Esophagus muscularis mucosa (tissue), 3 donors: ENCODE data around the gene VIL1.

Experiments
- EP300 ChIP-seq: sonication (generic); formaldehyde crosslinking; IDR thresholded peaks from one replicate; pipeline ENCODE4 v1.6.1; 2017; ENCODE audit warnings: antibody characterized with exemption
- TF ChIP-seq, protein P1 (sequence below), 3 experiments: fragments of 200-600 bp in 2 of 3; fragments of 450-650 bp in 1 of 3; sonication (generic) in 2 of 3; IDR thresholded peaks; one replicate each; pipeline ENCODE4 v1.5.1; 2017 to 2019; ENCODE audit warnings: antibody characterized with exemption in 3 of 3, mild to moderate bottlenecking in 2 of 3, moderate library complexity in 1 of 3

DNA sequence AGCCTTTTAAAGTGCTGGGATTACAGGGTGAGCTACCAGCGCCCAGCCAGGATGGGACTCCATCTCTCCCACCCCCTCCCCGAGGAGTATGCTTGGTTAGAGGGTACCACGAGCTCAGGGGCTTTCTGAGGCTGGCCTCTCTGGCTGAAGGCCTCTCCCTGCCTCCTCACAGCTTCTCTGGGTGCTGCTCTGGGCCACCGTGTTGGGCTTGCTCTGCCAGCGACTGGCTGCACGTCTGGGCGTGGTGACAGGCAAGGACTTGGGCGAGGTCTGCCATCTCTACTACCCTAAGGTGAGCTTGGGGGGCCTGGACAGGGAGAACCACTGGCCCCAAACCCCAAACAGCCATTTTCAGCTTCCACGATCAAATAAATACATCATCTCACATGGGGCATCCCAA is 33.9 kb upstream of the VIL1 start:
- TF ChIP-seq EP300, result no peak
- TF ChIP-seq, protein P1, sequence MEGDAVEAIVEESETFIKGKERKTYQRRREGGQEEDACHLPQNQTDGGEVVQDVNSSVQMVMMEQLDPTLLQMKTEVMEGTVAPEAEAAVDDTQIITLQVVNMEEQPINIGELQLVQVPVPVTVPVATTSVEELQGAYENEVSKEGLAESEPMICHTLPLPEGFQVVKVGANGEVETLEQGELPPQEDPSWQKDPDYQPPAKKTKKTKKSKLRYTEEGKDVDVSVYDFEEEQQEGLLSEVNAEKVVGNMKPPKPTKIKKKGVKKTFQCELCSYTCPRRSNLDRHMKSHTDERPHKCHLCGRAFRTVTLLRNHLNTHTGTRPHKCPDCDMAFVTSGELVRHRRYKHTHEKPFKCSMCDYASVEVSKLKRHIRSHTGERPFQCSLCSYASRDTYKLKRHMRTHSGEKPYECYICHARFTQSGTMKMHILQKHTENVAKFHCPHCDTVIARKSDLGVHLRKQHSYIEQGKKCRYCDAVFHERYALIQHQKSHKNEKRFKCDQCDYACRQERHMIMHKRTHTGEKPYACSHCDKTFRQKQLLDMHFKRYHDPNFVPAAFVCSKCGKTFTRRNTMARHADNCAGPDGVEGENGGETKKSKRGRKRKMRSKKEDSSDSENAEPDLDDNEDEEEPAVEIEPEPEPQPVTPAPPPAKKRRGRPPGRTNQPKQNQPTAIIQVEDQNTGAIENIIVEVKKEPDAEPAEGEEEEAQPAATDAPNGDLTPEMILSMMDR (IDR thresholded peaks at IDR 0.05), result no peak
